Left ventricle myocardium inferior (tissue), 1 donor: Measurements from ENCODE around the gene ATRAID. TPM values are rescaled to one million over a fixed set of nuclear protein-coding genes. Genes with fewer than 3 reads are reported as not detected.
A peak's percentile ranks its signal among the peaks of the same experiment; 100 is the strongest.

Experiments
- DNase-seq: peaks from one replicate; pipeline ENCODE4 v3.0.0-alpha.2; 2020
- H3K27ac ChIP-seq: fragments of 200-600 bp; replicated peaks from 2 replicates; pipeline ENCODE4 v1.8.0; 2021
- H3K27me3 ChIP-seq: fragments of 200-600 bp; 2 replicates; pipeline ENCODE4 v1.8.0; 2021; ENCODE audit warnings: low read depth
- H3K36me3 ChIP-seq: fragments of 200-600 bp; 2 replicates; pipeline ENCODE4 v1.8.0; 2021
- H3K4me1 ChIP-seq: fragments of 200-600 bp; 2 replicates; pipeline ENCODE4 v1.8.0; 2021
- H3K4me3 ChIP-seq: fragments of 200-600 bp; 2 replicates; pipeline ENCODE4 v1.8.0; 2021; ENCODE audit warnings: mild to moderate bottlenecking, moderate library complexity
- H3K9me3 ChIP-seq: fragments of 200-600 bp; replicated peaks from 2 replicates; pipeline ENCODE4 v1.8.0; 2021
- CTCF ChIP-seq: fragments of 200-600 bp; IDR thresholded peaks from 2 replicates; pipeline ENCODE4 v1.8.0; 2021; ENCODE audit warnings: antibody characterized with exemption, mild to moderate bottlenecking, borderline replicate concordance
- intact Hi-C: fragments of 100-400 bp; cut with micrococcal nuclease; formaldehyde crosslinking; loops from one replicate; pipeline ENCODE4 v1.11.0; 2022
- total RNA-seq: library from RNA; stranded (reverse); fragmentation: NEBNext Ultra II Directional; extraction: Animal tissue kit (Norgen Biotek cat#: 25700); gene quantifications from one replicate; pipeline ENCODE4 v1.2.1, GENCODE V29; 2021
- donor health status: DM: no; HTN: yes; CAD: no; lungs with severe emphysema.

ATRAID gene
- total RNA-seq, 1 donor from 2014 or later = 121 TPM

- intact Hi-C loops = no loop called here
- DNase-seq = no peak
- Histone ChIP-seq H3K9me3 (no peaks in the 10 kb centered on the region), H3K27ac (peak overlapping the region; percentile 68), H3K36me3 (no peaks in the 10 kb centered on the region), H3K4me3 (peak overlapping the region; percentile 78), H3K27me3 (peaks cover 93% of the 10 kb centered on the region), H3K4me1 (peaks cover 48% of the 10 kb centered on the region)
- TF ChIP-seq CTCF = no peak
These were observed 52.5 kb downstream of the ATRAID start for GRCh38 chr2:27264253-27264752.

DNA sequence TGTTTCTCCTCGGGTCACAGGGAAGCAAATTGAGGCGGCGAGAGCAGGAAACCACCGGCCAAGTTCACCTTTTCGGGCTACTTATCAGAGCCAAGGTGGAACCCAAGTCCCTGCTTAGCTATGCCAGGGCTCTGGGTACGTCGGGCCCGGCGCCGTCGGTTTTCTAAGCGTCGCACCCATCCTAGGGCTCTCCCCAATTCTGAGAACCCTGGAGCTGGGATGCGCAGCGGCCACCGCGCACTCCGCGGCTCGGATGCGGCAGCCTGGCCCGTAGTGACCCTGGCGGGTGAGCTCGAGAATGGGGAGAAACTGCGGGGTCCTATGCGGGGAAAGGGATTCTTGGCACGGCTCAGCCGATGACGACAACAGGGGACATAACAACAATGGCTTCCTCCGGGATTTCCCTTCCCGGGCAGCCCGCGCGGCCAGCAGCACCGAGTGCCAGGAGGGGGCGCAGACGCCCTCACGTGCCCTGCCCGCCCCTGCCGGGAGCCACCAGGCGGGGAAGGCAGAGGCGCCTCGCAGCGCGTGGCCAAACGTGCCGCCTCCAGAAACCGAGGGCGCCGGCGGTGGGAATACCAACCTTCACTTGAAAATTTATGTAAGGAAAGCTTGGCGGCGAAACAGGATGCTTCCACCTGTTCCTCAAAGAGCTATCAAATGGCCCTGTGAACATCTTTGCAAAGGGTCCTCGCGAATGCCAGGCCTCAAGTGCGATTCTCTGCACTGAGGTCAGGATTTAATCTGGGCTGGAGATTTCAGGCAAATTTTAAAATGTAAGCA, 53.1 kb downstream of the ATRAID start:
- H3K36me3 ChIP-seq = no peaks in the 10 kb centered on the region
- peak overlapping the region; percentile 68 for H3K27ac ChIP-seq
- peak; percentile 66 for DNase-seq
- H3K27me3 ChIP-seq = peaks cover 87% of the 10 kb centered on the region
- TF ChIP-seq CTCF = peak; percentile 60
- H3K9me3 ChIP-seq = no peaks in the 10 kb centered on the region
- intact Hi-C loops = no loop called here
- H3K4me1 ChIP-seq = peaks cover 48% of the 10 kb centered on the region
- H3K4me3 ChIP-seq = peak overlapping the region; percentile 78

- Histone ChIP-seq H3K4me3 (peak overlapping the region; percentile 78), H3K27me3 (peaks cover 81% of the 10 kb centered on the region), H3K4me1 (peaks cover 51% of the 10 kb centered on the region), H3K9me3 (no peaks in the 10 kb centered on the region), H3K27ac (peak overlapping the region; percentile 68), H3K36me3 (no peaks in the 10 kb centered on the region)
- no peak for DNase-seq
- intact Hi-C loops = no loop called here
- TF ChIP-seq CTCF = no peak
These were observed 53.7 kb downstream of the ATRAID start for GRCh38 chr2:27265536-27265870.

Other genes starting within 250 kb of the ATRAID start
- gene MAPRE3, start 241.4 kb upstream of the ATRAID start, total RNA-seq = 57.4 TPM
- 31.4 TPM for gene TMEM214, start 179.1 kb upstream of the ATRAID start, total RNA-seq
- gene AGBL5, start 160.4 kb upstream of the ATRAID start, total RNA-seq = 10.0 TPM
- gene OST4, start 140.4 kb upstream of the ATRAID start, total RNA-seq = 354 TPM
- 18.4 TPM for gene EMILIN1, start 133.4 kb upstream of the ATRAID start, total RNA-seq
- 2.9 TPM for gene KHK, start 125.3 kb upstream of the ATRAID start, total RNA-seq
- 0.80 TPM for gene CGREF1, start 92.9 kb upstream of the ATRAID start, total RNA-seq
- 3.5 TPM for gene ABHD1, start 88.2 kb upstream of the ATRAID start, total RNA-seq
- 54.6 TPM for gene PREB, start 77.4 kb upstream of the ATRAID start, total RNA-seq
- not detected for gene PRR30, start 72.6 kb upstream of the ATRAID start, total RNA-seq
- gene TCF23, start 63.0 kb upstream of the ATRAID start, total RNA-seq = 0.08 TPM
- 12.0 TPM for gene SLC5A6, start 227 bp downstream of the ATRAID start, total RNA-seq
- gene CAD, start 5.3 kb downstream of the ATRAID start, total RNA-seq = 7.7 TPM
- 5.9 TPM for gene SLC30A3, start 51.0 kb downstream of the ATRAID start, total RNA-seq
- gene DNAJC5G, start 63.4 kb downstream of the ATRAID start, total RNA-seq = 1.2 TPM
- gene TRIM54, start 70.4 kb downstream of the ATRAID start, total RNA-seq = 285 TPM
- 1.5 TPM for gene UCN, start 96.4 kb downstream of the ATRAID start, total RNA-seq
- gene MPV17, start 111.1 kb downstream of the ATRAID start, total RNA-seq = 59.2 TPM
- 16.2 TPM for gene GTF3C2, start 144.7 kb downstream of the ATRAID start, total RNA-seq
- 34.1 TPM for gene EIF2B4, start 158.3 kb downstream of the ATRAID start, total RNA-seq
- gene SNX17, start 158.6 kb downstream of the ATRAID start, total RNA-seq = 58.9 TPM
- 6.7 TPM for gene ZNF513, start 168.7 kb downstream of the ATRAID start, total RNA-seq
- gene PPM1G, start 197.6 kb downstream of the ATRAID start, total RNA-seq = 34.4 TPM
- gene NRBP1, start 216.6 kb downstream of the ATRAID start, total RNA-seq = 52.5 TPM
- 0.63 TPM for gene KRTCAP3, start 230.3 kb downstream of the ATRAID start, total RNA-seq